IPS-NIHi7 (cell line): ENCODE data around the gene SPATA1.
A peak's percentile ranks its signal among the peaks of the same experiment; 100 is the strongest.

Source experiments
- DNase-seq: peaks from one replicate; pipeline ENCODE4 v3.0.0; 2012; ENCODE audit warnings: mixed read lengths; ENCODE audit errors: extremely low spot score

SPATA1 gene

DNA sequence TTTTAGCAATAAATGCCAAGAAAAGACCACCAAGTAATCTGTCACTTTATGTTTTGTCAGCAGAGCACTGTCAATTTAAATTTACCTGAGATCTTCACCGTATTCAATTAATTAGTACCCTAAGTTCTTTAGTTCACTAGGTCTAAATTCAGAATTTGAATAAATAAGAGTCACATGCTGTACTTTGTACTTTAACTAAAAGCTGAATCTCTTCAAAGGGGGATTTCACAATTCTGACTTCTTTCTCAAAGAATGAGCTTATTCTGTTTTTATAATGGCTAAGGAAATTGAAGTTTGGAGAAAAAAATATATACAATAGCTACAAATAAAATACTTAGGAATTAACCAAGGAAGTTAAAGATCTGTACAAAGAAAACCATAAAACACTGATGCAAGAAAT lies 2.3 kb downstream of the SPATA1 start:
- DNase-seq = no peak

DNA sequence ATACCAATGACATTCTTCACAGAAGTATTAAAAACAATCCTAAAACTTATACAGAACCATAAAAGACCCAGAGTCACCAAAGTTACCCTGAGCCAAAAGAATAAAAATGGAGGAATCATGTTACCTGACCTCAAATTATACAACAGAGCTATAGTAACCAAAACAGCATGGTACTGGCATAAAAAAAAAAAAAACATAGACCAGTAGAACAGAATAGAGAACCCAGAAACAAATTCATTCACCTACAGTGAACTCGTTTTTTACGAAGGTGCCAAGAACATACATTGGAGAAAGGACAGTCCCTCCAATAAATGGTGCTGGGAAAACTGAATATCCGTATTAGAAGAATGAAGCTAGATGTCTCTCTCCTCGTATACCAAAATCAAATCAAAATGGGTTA lies 2.8 kb downstream of the SPATA1 start:
- DNase-seq = no peak

DNA sequence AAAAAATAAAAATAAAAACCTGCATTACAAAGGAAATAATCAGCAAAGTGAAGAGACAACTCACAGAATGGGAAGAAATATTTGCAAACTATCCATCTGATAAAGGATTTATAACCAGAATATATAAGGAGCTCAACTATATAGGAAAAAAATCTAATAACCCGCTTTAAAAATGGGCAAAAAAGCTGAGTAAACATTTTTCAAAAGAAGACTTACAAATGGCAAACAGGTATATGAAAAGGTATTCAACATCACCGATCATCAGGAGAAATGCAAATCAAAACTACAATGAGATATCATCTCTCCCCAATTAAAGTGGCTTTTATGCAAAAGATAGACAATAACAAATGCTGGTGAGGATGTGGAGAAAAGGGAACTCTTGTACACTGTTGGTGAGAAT lies 4.0 kb downstream of the SPATA1 start:
- no peak for DNase-seq

DNA sequence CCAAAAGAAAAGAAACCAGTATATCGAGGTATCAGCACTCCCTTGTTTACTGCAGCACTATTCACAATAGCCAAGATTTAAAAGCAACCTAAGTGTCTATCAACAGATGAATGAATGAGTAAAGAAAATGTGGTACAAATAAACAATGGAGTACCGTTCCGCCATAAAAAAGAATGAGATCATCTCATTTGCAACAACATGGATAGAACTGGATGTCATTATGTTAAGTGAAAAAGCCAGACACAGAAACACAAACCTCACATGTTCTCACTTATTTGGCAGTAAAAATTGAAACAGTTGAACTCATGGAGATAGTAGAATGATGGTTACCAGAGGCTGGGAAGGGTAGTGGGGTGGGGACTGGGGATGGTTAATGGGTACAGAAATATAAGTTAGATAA lies 4.5 kb downstream of the SPATA1 start:
- no peak for DNase-seq

DNA sequence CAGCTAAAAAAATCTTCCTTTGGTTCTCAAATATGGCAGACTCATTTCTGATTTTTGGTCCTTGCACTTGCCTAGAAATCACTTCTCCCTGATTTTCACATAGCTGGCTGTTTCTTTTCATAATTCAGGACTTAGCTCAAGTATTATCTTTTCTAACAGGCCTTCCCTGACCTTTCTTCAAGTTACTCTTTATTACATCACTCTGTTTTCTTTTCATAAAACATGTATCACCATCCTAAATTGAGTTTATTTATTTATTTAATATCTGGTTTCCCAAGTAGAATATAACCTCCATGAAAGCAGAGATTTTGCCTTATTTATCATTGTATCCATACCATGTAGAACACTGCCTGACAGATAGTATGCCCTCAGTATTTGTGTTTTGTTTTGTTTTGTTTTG lies 18.4 kb downstream of the SPATA1 start:
- DNase-seq = no peak

DNA sequence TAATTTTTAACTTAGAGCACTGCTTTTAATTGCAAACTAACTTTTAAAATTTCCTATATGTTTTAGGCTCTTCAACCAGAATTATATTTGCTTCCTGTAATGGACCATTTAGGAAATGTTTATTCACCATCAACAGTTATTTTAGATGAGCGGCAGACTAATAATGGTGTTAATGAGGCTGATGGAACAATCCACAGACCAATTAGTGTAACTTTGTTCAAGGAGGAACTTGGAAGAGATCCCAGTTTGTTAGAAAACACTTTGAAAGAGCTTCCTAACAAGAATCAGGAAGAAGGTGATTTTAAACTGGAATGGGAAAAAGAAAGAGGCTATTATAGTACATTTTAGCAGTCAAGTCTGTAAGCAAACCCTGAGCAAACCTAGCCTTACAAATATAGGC lies 19.6 kb downstream of the SPATA1 start:
- DNase-seq = no peak

DNA sequence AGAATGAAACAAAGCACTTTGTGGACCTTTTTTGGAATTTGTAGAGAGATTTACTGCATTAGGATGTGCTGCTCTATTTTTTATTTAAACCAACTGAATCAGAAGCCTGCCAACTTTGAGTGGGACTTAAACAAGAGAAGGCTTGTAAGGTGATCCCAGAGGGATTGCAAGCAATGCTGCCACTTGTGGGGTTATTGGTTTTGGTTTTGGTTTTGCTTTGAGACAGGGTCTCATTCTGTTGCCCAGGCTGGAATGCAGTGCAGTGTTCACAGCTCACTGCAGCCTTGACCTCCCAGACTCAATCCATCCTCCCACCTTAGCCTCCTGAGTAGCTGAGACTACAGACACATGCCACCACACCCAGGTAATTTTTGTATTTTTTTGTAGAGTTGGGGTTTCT lies 32.4 kb downstream of the SPATA1 start:
- no peak for DNase-seq

DNA sequence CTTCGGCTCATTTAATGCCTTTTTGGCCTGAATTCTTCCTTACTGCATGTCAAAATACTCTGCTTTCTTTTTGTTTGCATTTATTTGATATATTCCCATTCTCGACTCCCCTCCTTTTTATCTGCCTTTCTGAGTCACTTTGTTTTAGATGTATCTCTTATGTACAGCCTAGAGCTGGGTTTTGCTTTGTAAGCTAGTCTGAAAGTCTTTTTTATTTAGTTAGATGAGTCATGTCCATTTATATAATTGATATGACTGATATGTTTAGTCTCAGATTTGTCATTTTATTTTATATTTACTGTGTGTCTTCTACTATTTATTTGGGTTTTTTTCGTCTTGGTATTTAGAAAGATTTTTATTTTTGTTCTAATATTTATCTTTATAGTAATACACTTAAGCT lies 33.8 kb downstream of the SPATA1 start:
- no peak for DNase-seq

DNA sequence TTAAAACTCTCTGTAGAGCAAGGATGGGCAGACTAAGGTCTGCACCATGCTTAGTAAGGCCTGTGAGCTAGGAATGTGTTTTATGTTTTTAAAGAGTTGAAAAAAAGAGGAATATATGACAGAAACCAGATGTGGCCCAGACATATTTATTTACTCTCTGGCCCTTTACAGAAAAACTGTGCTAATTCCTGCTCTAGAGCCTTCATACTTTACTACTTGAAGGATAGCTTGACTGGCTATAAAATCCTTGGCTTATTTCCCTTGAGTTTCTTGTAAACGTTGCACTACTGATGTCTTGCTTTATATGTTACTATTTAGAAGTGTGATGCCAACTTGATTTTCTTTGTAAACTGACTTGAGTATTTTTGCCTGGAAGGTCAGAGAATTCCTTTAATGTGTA lies 34.6 kb downstream of the SPATA1 start:
- DNase-seq = no peak

DNA sequence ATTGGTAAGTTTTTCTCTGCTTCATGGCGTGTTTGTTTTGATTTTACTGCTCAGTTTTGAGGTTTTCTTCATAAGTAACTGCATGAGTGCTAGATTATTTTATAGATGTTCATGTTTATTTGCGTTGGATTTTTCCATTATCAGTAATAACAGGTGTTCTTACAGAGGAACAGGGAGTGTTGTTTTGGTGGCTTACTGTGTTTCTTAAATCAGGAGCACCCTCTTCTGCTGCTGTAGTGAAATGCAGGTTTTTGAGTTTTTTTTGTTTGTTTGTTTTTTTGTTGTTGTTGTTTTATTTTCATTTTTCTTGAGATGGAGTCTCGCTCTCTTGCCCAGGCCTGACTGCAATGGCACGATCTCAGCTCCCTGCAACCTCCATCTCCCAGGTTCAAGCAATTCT lies 35.5 kb downstream of the SPATA1 start:
- peak; percentile 13 for DNase-seq

DNA sequence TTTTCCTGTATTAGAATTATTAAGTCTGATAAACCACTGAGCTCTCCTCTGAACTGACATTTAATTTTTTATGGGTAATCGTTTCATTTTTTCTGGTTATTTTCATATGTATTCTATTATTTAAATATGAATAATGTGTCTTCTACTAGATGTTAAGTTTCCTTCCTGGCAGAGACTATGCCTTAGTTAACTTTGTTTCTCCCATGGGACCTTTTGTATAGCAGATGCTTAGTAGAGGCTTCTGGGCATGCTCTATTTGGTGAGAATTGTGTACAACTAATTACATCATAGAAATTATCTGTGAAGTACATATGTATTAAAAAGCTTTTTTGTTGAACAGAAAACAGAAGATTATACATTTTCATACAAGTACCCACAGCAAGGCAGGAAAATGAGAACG lies 44.6 kb downstream of the SPATA1 start:
- DNase-seq = no peak

DNA sequence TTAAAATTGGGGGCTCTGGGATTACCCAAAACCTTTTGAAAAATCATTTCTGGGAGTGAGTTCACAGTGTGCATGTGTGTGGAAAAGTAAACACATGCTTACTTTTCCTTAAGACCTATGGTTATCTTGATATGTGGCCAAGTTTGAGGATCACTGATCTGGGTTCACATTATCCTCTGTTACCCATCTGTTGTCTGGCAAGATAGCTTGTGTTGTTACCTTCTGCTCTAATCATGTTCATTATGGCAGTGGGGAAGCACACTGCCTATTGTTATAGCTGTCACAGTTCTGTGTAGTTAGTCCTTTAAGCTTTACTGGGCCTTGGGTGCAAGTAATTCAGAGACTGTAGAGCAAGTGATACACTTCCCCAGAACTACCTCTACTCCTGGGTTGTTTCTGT lies 63.0 kb downstream of the SPATA1 start:
- DNase-seq = no peak

DNA sequence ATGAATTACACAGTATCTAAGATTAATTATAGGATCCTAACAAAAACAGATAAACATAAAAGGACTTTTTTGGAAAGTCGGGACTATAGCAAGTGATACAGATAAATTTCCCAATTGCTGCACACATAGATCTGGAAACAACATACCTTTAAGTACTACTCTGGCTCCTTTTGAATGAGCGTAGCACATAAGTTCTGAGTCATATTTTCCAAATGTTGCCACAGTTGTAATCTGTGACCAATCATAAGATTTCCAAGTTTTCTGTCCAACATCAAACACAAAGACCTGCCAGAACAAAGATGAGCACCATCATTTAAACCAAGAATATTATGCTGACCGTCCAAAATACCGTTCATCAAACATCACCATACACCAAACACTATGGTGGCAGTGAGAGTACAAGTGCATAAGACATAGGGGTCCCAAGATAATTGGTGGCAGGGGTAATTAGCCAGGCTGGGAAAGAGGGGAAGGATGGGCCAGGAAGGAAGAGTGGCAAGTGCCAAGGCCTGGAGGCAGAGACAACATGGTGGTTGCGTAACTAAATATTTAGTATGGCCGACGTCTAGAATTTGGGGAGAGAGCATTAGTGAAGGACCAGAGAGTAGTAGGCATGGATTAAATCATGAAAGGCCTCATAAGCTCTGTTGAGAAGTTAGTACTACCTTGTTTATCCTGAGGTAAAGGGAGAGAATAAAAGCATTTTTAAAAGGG lies 64.4 kb downstream of the SPATA1 start:
- DNase-seq = no peak

DNA sequence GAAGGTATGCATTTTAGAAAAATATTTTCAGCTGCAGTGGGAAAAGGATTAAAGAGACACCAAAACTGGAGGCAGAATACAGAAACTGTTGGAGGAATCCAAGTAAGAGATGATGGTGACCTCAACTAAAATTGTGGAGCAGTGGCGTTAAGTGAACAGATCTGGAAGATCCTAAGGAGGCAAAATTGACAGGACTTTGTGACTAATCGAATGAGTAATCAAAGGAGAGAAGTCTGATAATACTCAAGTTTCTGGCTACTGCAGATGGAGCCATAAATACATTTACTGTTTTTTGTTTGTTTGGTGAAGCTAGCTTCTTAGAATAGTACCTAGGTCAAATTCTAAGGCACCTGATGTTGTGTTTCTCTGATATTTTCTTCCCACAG lies 65.0 kb downstream of the SPATA1 start:
- DNase-seq = no peak

DNA sequence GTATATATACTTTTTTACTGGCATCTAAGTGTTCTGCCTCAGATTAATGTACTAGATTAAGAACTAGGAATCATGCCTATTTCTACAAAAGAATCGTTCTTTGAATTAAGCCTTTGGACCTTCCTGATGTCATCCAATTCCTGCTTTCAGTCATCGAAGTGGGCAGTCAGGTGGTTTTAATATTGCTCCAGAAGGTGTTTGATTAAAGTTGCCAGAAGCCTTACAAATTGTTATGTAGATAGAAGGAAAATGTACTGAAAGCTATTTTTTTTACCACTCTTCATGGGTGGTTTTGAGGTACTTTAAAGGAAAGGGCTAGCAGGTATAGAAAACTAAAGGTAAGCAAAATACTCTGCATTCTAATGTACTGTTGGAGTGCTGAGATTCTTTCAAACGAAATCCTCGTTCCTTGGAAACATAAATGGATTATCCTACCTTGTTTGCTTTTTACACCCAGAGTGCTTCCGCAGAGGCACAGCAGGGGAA lies 67.3 kb downstream of the SPATA1 start:
- no peak for DNase-seq

DNA sequence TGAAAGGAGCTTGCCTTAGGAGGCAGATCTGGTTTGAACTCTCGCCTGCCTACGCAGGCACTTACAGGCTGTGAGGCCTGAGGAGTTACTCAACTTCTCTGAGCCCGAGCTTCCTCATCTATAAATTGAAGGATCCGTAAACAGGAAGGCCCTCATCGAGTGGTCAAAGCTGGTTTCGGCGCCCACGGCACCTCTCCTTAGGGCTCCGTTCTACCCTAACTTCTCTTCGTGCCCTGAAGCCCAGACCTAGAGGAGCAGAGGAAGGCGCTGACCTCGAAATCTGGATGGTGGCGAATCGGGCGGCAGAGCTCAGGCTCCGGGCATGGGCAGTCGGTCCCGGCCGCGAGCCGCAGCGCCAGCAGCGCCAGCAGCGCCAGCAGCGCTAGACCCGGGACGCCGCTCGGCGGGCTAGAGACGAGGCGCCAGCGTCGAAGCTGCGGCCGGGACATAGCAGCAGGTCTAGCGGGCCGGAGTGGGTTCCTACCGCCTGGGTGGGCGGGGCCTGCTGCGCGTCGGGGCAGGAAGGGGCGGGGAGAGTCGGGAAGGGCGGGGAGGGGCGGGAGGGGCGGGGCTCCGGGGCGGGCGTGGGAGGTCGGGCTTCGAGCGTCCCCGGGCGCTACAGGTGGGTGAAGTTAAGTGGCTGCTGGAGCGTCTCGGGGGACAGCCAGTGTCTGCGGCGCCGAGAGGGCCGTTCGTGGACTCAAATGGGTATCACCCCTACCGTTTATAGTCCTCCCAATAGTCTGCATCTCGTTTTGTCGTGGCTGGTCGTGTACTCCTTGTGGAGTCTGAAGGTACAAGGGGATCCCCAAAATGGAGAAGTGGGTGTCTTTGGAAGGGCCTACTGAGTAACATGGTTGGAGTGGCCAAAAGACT lies 68.0 kb downstream of the SPATA1 start, which contains the start of gene CTBS:
TSS of gene CTBS (minus strand) at position 474 of the 876 bp plus-strand sequence. CDS start at position 449, 25 bp downstream.
- DNase-seq = peak; percentile 97

DNA sequence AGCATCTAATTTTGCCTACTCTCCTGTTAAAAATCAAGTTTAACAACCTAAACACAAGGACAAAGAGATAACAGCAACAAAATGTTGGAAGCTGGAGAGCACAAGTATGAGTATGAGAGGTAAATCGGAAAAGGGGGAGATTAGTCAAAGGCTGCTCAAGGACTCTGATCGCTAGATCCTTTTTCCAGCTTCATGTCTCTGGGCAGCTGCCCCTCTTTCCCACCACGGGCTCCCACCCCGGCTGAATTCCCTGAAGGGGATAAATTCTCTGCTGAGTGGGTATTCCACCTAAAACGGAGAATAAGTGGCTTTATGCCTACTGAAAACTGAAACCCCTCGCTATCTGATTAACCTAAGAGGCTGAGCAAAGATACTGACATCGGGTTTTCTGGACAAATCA lies 68.8 kb downstream of the SPATA1 start:
- DNase-seq = no peak

DNA sequence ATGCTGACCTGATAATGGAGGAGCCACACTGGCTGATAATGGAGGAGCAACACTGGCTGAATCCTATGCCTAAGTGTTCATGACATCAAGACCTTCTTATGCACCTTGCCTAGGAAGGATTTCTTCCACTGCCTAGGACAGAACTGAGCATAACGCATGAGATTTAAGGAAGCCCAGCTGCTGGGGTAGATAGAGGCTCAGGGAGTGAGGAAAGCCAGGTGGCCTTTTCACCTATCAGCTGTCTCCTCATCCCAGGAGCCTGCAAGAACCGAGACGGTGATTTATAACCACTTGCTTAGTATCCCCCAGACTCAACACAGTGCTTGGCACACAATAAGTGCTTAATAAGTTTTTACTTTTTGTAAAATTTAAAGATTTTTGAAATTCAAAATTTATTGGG lies 75.5 kb downstream of the SPATA1 start:
- DNase-seq = no peak

DNA sequence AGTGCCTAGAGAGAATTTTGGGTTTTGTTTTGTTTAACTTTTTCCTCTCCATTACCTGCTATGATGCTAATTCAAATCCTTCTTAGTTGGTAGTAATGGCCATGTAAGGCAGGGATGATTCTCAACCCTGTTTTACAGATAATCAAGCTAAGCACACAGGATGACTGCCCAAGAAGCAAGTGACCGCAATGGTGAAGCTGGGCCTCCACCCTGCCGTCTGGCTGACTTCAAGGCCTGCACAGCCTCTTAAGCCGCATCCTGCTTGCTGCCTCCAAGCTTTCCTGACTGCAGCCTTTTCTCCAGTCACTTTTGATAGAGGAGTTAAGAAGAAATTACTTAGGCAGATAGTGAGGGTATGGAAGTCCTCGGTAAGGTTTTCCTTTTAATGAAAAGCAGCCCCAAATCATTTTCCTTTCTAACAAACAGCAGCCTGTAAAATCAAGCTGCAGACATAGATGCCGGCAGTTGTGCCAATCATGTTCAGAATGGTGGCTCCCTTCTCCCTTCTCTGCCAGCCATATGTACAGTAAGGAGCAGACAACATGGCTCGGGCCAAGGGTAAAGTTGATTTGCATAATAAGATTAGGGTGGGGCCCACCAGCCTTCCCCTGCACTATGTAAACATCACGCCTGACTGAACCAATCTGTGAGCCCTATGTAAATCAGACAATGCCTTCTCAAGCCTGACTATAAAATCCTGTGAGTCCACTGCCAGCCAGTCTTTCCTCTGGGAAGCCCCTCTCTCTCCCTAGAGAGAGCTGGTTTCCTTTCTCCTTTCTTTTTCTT lies 76.8 kb downstream of the SPATA1 start:
- DNase-seq = no peak

DNA sequence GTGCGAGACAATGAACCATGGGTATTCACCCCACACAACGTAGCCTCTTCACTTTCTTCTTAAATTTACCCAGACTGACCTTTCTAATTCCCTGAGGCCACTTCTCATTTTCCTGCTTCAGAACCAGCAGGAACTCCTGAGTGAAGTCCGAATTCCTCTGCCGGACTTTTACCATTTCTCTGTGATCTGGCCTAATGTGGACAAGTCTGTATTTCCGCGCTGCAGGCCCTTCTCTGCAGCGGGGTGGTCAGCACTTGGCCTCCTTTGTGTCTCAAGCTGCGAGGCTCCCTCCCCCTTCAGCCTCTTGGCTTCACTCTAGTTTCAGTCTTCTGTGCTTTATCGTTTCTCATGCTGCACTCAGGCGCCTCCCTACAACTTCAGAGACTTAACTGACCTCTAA lies 77.5 kb downstream of the SPATA1 start:
- no peak for DNase-seq

DNA sequence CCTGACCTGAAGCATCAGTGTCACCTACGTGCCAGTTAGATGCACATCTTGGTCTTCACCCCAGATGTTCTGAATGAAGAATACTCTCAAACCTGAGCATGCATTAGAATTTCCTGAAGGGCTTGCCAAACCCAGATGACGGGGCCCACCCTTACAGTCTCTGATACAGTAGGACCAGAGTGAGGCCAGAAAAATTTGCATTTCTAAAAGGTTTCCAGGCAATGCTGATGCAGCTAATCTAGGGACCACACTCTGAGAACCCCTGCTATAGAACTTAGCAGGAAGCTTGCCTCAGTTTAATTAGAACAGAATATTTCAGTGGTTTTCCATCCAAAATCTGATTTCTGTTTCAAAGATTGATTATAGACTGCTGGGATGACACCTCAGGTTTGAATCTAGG lies 77.9 kb downstream of the SPATA1 start:
- no peak for DNase-seq

DNA sequence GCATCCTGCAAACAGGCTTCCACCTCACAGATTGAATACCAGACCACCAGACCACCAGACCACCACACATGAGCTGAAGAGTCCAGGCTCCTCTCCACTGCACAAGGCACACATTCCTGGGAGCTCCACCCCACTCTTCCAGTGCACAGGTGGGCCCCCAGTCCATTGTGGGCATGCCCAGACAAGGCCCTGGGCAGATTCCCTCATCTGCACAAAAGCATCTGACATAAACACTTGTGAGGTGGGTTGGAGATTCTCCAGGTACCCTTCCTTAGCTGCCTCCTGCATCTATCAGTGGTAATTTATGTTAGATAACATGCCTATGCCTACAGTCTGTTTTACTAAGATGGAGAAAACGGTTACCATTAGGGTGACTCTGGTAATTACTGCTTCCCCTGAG lies 79.6 kb downstream of the SPATA1 start:
- DNase-seq = no peak
